Upper lobe of left lung (tissue), 4 donors: ENCODE data around the gene PLXNA2.

ENCODE experiments used
- POLR2AphosphoS5 ChIP-seq, 2 donors: sonication (generic); formaldehyde crosslinking; IDR thresholded peaks; one replicate each; pipeline ENCODE4 v1.5.1; 2017; ENCODE audit warnings: antibody characterized with exemption in 2 of 2
- TF ChIP-seq, protein P1 (sequence below), 6 experiments: fragments of 450-650 bp in 4 of 6; fragments of 200-600 bp in 2 of 6; sonication (generic) in 2 of 6; IDR thresholded peaks; one replicate each; pipeline ENCODE4 v1.5.1; 2016 to 2019; ENCODE audit warnings: antibody characterized with exemption in 6 of 6

DNA sequence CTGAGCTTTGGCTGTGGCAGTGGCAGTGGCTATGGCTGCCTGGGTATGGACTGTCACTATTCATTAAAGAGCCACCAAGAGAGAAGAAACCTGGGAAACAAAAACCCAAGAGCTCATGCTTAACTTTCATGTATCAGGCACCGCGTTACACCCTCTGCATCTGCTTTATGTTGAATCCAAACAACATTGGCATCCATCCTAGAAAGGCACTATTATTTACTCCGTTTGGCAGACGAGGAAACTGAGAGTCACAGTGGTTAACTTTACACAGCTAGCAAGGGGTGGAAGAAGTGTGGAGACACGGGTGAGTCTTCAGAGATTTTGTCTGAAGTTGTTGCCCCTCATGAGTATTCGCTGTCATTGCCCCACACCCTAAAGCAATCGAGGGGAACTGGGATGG lies 63.8 kb downstream of the PLXNA2 start:
- TF ChIP-seq, protein P1, sequence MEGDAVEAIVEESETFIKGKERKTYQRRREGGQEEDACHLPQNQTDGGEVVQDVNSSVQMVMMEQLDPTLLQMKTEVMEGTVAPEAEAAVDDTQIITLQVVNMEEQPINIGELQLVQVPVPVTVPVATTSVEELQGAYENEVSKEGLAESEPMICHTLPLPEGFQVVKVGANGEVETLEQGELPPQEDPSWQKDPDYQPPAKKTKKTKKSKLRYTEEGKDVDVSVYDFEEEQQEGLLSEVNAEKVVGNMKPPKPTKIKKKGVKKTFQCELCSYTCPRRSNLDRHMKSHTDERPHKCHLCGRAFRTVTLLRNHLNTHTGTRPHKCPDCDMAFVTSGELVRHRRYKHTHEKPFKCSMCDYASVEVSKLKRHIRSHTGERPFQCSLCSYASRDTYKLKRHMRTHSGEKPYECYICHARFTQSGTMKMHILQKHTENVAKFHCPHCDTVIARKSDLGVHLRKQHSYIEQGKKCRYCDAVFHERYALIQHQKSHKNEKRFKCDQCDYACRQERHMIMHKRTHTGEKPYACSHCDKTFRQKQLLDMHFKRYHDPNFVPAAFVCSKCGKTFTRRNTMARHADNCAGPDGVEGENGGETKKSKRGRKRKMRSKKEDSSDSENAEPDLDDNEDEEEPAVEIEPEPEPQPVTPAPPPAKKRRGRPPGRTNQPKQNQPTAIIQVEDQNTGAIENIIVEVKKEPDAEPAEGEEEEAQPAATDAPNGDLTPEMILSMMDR (IDR thresholded peaks at IDR 0.05) = no peak
- no peak for TF ChIP-seq POLR2AphosphoS5 (IDR thresholded peaks at IDR 0.05)
